CD4-positive, alpha-beta memory T cell (primary cell): Measurements from ENCODE around the gene MAN2B1. TPM values are rescaled to one million over a fixed set of nuclear protein-coding genes. Genes with fewer than 3 reads are reported as not detected.
"Not testable (repeated sequence)": the region's sequence is repeated elsewhere in the genome, so short reads cannot be mapped to it uniquely, and the experiment has no call there.

Experiments used
- CTCF ChIA-PET: fragments of 350-600 bp; sonication (Branson Sonifier 250); formaldehyde crosslinking; loops from one replicate; lab custom pipeline; 2021; ENCODE audit warnings: inconsistent platforms; ENCODE audit not compliant: partially characterized antibody; lab: Charles Lee
- POLR2A ChIA-PET: fragments of 350-600 bp; sonication (Branson Sonifier 250); formaldehyde crosslinking; loops from one replicate; lab custom pipeline; 2021; ENCODE audit not compliant: partially characterized antibody; lab: Charles Lee
- DNase-seq, 5 donors: peaks; one replicate each; pipeline versions ENCODE4 v3.0.0 to v3.0.0-alpha.2; 2020 to 2022; ENCODE audit warnings: mixed read lengths in 1 of 5
- H3K27ac ChIP-seq: one replicate; pipeline ENCODE4 v1.7.0; 2013; ENCODE audit warnings: low read depth, low read length
- H3K27me3 ChIP-seq: 2 replicates; pipeline ENCODE4 v1.7.0; 2013; ENCODE audit warnings: mild to moderate bottlenecking, low read length, moderate library complexity; ENCODE audit not compliant: insufficient read depth
- H3K36me3 ChIP-seq: 2 replicates; pipeline ENCODE4 v1.7.0; 2013; ENCODE audit warnings: mild to moderate bottlenecking, low read length, moderate library complexity; ENCODE audit not compliant: insufficient read depth
- H3K4me1 ChIP-seq: 2 replicates; pipeline ENCODE4 v1.7.0; 2013; ENCODE audit warnings: mild to moderate bottlenecking, low read length, moderate library complexity; ENCODE audit not compliant: insufficient read depth
- H3K4me3 ChIP-seq, 2 donors: one replicate each; pipeline ENCODE4 v1.7.0; 2013; ENCODE audit warnings: low read length in 2 of 2, mild to moderate bottlenecking in 1 of 2
- H3K9me3 ChIP-seq, 2 donors: one replicate each; pipeline ENCODE4 v1.7.0; 2013; ENCODE audit warnings: low read length in 2 of 2, control low read depth in 1 of 2; ENCODE audit not compliant: control insufficient read depth in 1 of 2
- H3K27ac Mint-ChIP-seq, 7 donors: one replicate each; pipeline ENCODE4 v1.8.0; 2020 to 2021; ENCODE audit warnings: mixed read lengths in 7 of 7, mild to moderate bottlenecking in 6 of 7, inconsistent platforms in 3 of 7, moderate library complexity in 3 of 7
- H3K27me3 Mint-ChIP-seq, 2 donors: one replicate each; pipeline ENCODE4 v1.8.0; 2020 to 2021; ENCODE audit warnings: mixed read lengths in 2 of 2
- H3K36me3 Mint-ChIP-seq, 2 donors: one replicate each; pipeline ENCODE4 v1.8.0; 2020 to 2021; ENCODE audit warnings: mixed read lengths in 2 of 2, inconsistent platforms in 1 of 2, mild to moderate bottlenecking in 1 of 2
- H3K4me1 Mint-ChIP-seq, 4 donors: one replicate each; pipeline ENCODE4 v1.8.0; 2020 to 2021; ENCODE audit warnings: mixed read lengths in 4 of 4, mild to moderate bottlenecking in 1 of 4
- H3K4me3 Mint-ChIP-seq, 8 donors: one replicate each; pipeline ENCODE4 v1.8.0; 2020 to 2021; ENCODE audit warnings: mixed read lengths in 8 of 8, mild to moderate bottlenecking in 7 of 8, moderate library complexity in 6 of 8, inconsistent platforms in 3 of 8
- H3K9me3 Mint-ChIP-seq, 8 donors: one replicate each; pipeline ENCODE4 v1.8.0; 2020 to 2021; ENCODE audit warnings: mixed read lengths in 8 of 8, mild to moderate bottlenecking in 5 of 8, inconsistent platforms in 3 of 8, moderate library complexity in 1 of 8
- intact Hi-C: fragments of 100-400 bp; cut with micrococcal nuclease; formaldehyde crosslinking; loops from one replicate; pipeline ENCODE4 v1.15.1; 2023
- polyA plus RNA-seq, 2 donors: library from polyadenylated mRNA; unstranded; fragments of 300-500 nt; fragmentation: Illumina TruSeq; gene quantifications; one replicate each; pipeline ENCODE4 v1.2.3, GENCODE V29; 2021
- total RNA-seq, 2 experiments: library from RNA; stranded (reverse); gene quantifications; one replicate each; pipeline ENCODE4 v1.2.3, GENCODE V29; 2021

The MAN2B1 gene
- total and polyA plus RNA-seq, 4 experiments from 2014 or later: 45.0 to 141 (median 106) TPM

GRCh38 chr19:12678039-12678438, 11.5 kb upstream of the MAN2B1 start:
- H3K27me3 ChIP-seq, H3K27ac ChIP-seq, H3K4me3 Mint-ChIP-seq, DNase-seq, H3K27ac Mint-ChIP-seq, intact Hi-C loops, H3K9me3 ChIP-seq, H3K4me3 ChIP-seq, H3K9me3 Mint-ChIP-seq, H3K27me3 Mint-ChIP-seq: not testable (repeated sequence)
- H3K4me1 ChIP-seq: peaks cover 24% of the 10 kb centered on the region
- H3K36me3 Mint-ChIP-seq: peaks cover 34 to 58% of the 10 kb centered on the region in 2 donors
- ChIA-PET CTCF (interaction anchor here (0.6 to 3.0 kb wide), 8 partner anchors 38 to 169 kb away, joined by 3 to 15 read pairs (median 4); partner anchors contain the start of genes PRDX2, THSD8 and TRIR), POLR2A (interaction anchor here (0.9 to 1.9 kb wide), 7 partner anchors 9 to 128 kb away, joined by 3 to 8 read pairs (median 3); a partner anchor contains a TSS)
- H3K4me1 Mint-ChIP-seq: peaks cover 15 to 38% (median 27%) of the 10 kb centered on the region in 4 donors
- peaks cover 58% of the 10 kb centered on the region for H3K36me3 ChIP-seq

- Mint-ChIP-seq H3K4me1 (peaks cover 17 to 42% (median 31%) of the 10 kb centered on the region in 4 donors), H3K27me3 (no peaks in the 10 kb centered on the region), H3K9me3 (no peaks in the 10 kb centered on the region), H3K4me3 (peak overlapping the region in 2 of 8 donors; percentile 12 to 72), H3K27ac (peak overlapping the region in 4 of 7 donors; percentile 26 to 64 (median 56)), H3K36me3 (peaks cover 37 to 63% of the 10 kb centered on the region in 2 donors)
- DNase-seq: no peak
- Histone ChIP-seq H3K4me3 (no peak overlapping the region), H3K9me3 (no peaks in the 10 kb centered on the region), H3K27ac (no peak overlapping the region), H3K27me3 (no peaks in the 10 kb centered on the region), H3K4me1 (peaks cover 24% of the 10 kb centered on the region), H3K36me3 (peaks cover 65% of the 10 kb centered on the region)
- intact Hi-C loops: loop anchor here (1.0 kb wide), 1 partner anchor 83 kb away; no protein-coding TSS in a partner anchor
- ChIA-PET POLR2A (interaction anchor here (0.6 to 2.0 kb wide), 9 partner anchors 8 to 81 kb away, joined by 3 to 9 read pairs (median 4); partner anchors contain the start of genes GET3 and MAN2B1), CTCF (interaction anchor here (0.6 to 3.0 kb wide), 16 partner anchors 9 to 170 kb away, joined by 3 to 15 read pairs (median 4); partner anchors contain the start of gene TRIR)
Observed at GRCh38 chr19:12676928-12677327, 10.4 kb upstream of the MAN2B1 start.

- POLR2A ChIA-PET: interaction anchor here (0.9 to 2.0 kb wide), 6 partner anchors 9 to 81 kb away, joined by 3 to 9 read pairs (median 4); partner anchors contain the start of genes GET3 and MAN2B1
- H3K4me3 ChIP-seq: no peak overlapping the region
- H3K9me3 ChIP-seq: no peaks in the 10 kb centered on the region
- CTCF ChIA-PET: interaction anchor here (0.6 to 3.0 kb wide), 17 partner anchors 9 to 227 kb away, joined by 3 to 15 read pairs (median 4); partner anchors contain the start of gene TRIR
- no peaks in the 10 kb centered on the region for H3K27me3 ChIP-seq
- H3K27ac ChIP-seq: no peak overlapping the region
- peak overlapping the region in 3 of 8 donors; percentile 10 to 72 (median 34) for H3K4me3 Mint-ChIP-seq
- H3K36me3 ChIP-seq: peaks cover 65% of the 10 kb centered on the region
- H3K9me3 Mint-ChIP-seq: no peaks in the 10 kb centered on the region
- H3K4me1 Mint-ChIP-seq: peaks cover 19 to 41% (median 30%) of the 10 kb centered on the region in 4 donors
- peak overlapping the region in 6 of 7 donors; percentile 9 to 74 (median 59) for H3K27ac Mint-ChIP-seq
- peak; percentile 73 to 83 (median 75) for DNase-seq
- peaks cover 39 to 62% of the 10 kb centered on the region in 2 donors for H3K36me3 Mint-ChIP-seq
- H3K27me3 Mint-ChIP-seq: no peaks in the 10 kb centered on the region
- H3K4me1 ChIP-seq: peaks cover 24% of the 10 kb centered on the region
- intact Hi-C loops: loop anchor here (1.0 kb wide), 1 partner anchor 84 kb away; no protein-coding TSS in a partner anchor
Observed at GRCh38 chr19:12676384-12676792, 9.8 kb upstream of the MAN2B1 start.

- intact Hi-C loops: loop anchor here (1.0 kb wide), 1 partner anchor 84 kb away; no protein-coding TSS in a partner anchor
Observed at GRCh38 chr19:12675940-12676339, 9.4 kb upstream of the MAN2B1 start.

GRCh38 chr19:12675399-12675798, 8.9 kb upstream of the MAN2B1 start:
- H3K4me1 Mint-ChIP-seq: peaks cover 14 to 38% (median 25%) of the 10 kb centered on the region in 4 donors
- H3K36me3 Mint-ChIP-seq: peaks cover 34 to 56% of the 10 kb centered on the region in 2 donors
- H3K27me3 ChIP-seq: no peaks in the 10 kb centered on the region
- CTCF ChIA-PET: interaction anchor here (1.0 to 2.0 kb wide), 3 partner anchors 111 to 173 kb away, joined by 3 to 4 read pairs (median 4); no protein-coding TSS in a partner anchor
- H3K27ac ChIP-seq: no peak overlapping the region
- no peak for DNase-seq
- intact Hi-C loops: no loop called here
- no peaks in the 10 kb centered on the region for H3K27me3 Mint-ChIP-seq
- peaks cover 65% of the 10 kb centered on the region for H3K36me3 ChIP-seq
- no peaks in the 10 kb centered on the region for H3K9me3 Mint-ChIP-seq
- peaks cover 24% of the 10 kb centered on the region for H3K4me1 ChIP-seq
- POLR2A ChIA-PET: interaction anchor here (1.3 to 2.0 kb wide), 2 partner anchors 28 to 36 kb away, joined by 3 to 9 read pairs; no protein-coding TSS in a partner anchor
- H3K4me3 ChIP-seq: no peak overlapping the region
- peak overlapping the region in 1 of 7 donors; percentile 24 for H3K27ac Mint-ChIP-seq
- no peaks in the 10 kb centered on the region for H3K9me3 ChIP-seq
- H3K4me3 Mint-ChIP-seq: no peak overlapping the region

More at GRCh38 chr19:12675940-12676339, 9.4 kb upstream of the MAN2B1 start:
- peaks cover 23% of the 10 kb centered on the region for H3K4me1 ChIP-seq
- no peaks in the 10 kb centered on the region for H3K27me3 ChIP-seq
- H3K4me3 Mint-ChIP-seq: no peak overlapping the region
- no peak overlapping the region for H3K27ac ChIP-seq
- ChIA-PET CTCF (interaction anchor here (0.6 to 3.0 kb wide), 10 partner anchors 10 to 227 kb away, joined by 3 to 15 read pairs (median 4); partner anchors contain the start of gene TRIR), POLR2A (interaction anchor here (1.2 to 2.0 kb wide), 4 partner anchors 10 to 82 kb away, joined by 4 to 9 read pairs (median 4); partner anchors contain the start of genes GET3 and MAN2B1)
- H3K4me3 ChIP-seq: no peak overlapping the region
- no peaks in the 10 kb centered on the region for H3K9me3 Mint-ChIP-seq
- peaks cover 65% of the 10 kb centered on the region for H3K36me3 ChIP-seq
- peak in 1 of 5 donors; percentile 15 for DNase-seq
- peak overlapping the region in 3 of 7 donors; percentile 53 to 74 (median 64) for H3K27ac Mint-ChIP-seq
- no peaks in the 10 kb centered on the region for H3K27me3 Mint-ChIP-seq
- H3K4me1 Mint-ChIP-seq: peaks cover 14 to 36% (median 26%) of the 10 kb centered on the region in 4 donors
- peaks cover 35 to 58% of the 10 kb centered on the region in 2 donors for H3K36me3 Mint-ChIP-seq
- H3K9me3 ChIP-seq: no peaks in the 10 kb centered on the region

DNA sequence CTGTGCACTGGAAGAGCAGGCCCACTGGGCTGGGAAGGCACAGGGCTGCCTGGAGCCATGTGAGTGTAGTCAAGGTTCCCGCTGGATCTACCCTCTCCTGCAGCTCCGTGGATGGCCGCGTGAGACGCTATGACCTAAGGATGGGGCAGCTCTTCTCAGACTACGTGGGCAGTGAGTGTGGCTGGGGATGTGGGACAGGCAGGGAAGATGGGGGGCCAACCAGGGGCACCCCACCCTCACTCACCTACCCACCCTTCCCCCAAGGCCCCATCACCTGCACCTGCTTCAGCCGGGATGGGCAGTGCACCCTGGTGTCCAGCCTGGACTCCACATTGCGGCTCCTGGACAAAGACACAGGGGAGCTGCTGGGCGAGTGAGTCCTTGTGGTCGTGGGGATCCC, 6.2 kb upstream of the MAN2B1 start:
- H3K36me3 Mint-ChIP-seq: peaks cover 26 to 52% of the 10 kb centered on the region in 2 donors
- H3K27me3 Mint-ChIP-seq: no peaks in the 10 kb centered on the region
- intact Hi-C loops: loop anchor here (1.0 to 2.0 kb wide), 4 partner anchors 32 to 470 kb away; no protein-coding TSS in a partner anchor
- H3K27ac Mint-ChIP-seq: peak overlapping the region in 1 of 7 donors; percentile 79
- POLR2A ChIA-PET: interaction anchor here (0.5 to 1.6 kb wide), 5 partner anchors 9 to 340 kb away, joined by 3 to 5 read pairs (median 3); partner anchors contain the start of genes DHPS and FBXW9
- Histone ChIP-seq H3K9me3 (no peaks in the 10 kb centered on the region), H3K27ac (no peak overlapping the region), H3K4me1 (peaks cover 35% of the 10 kb centered on the region), H3K27me3 (no peaks in the 10 kb centered on the region), H3K4me3 (no peak overlapping the region), H3K36me3 (peaks cover 44% of the 10 kb centered on the region)
- H3K9me3 Mint-ChIP-seq: no peaks in the 10 kb centered on the region
- CTCF ChIA-PET: interaction anchor here (0.8 to 6.7 kb wide), 13 partner anchors 9 to 174 kb away, joined by 3 to 51 read pairs (median 6); partner anchors contain the start of gene DHPS
- no peak overlapping the region for H3K4me3 Mint-ChIP-seq
- DNase-seq: no peak
- peaks cover 22 to 50% (median 36%) of the 10 kb centered on the region in 4 donors for H3K4me1 Mint-ChIP-seq
